ENCODE data around the gene VWA5A.

Gene VWA5A

GRCh38 chr11:124170801-124171586, 55.7 kb downstream of the VWA5A start:
- no peak for FAIRE-seq

- no peak for FAIRE-seq
Measured at GRCh38 chr11:124172101-124172500, 56.9 kb downstream of the VWA5A start.

DNA sequence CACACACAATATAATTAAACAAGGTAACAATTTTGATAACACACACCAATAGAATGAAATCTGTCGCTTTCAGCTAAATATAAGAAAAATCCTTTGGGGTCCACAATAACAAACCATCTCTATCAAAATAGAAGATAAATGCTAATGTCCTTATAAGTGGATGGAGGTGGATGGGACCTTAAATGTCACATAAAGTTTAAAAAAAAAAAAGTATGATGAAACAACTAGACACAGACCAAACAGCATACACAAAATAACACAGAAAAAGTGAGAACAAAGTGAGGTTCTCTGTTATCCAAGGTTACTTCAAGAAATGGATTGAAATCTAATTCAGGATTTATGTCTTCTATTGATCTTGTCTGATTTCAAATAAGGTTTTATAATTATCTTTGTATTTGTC, 57.3 kb downstream of the VWA5A start:
- FAIRE-seq: no peak

DNA sequence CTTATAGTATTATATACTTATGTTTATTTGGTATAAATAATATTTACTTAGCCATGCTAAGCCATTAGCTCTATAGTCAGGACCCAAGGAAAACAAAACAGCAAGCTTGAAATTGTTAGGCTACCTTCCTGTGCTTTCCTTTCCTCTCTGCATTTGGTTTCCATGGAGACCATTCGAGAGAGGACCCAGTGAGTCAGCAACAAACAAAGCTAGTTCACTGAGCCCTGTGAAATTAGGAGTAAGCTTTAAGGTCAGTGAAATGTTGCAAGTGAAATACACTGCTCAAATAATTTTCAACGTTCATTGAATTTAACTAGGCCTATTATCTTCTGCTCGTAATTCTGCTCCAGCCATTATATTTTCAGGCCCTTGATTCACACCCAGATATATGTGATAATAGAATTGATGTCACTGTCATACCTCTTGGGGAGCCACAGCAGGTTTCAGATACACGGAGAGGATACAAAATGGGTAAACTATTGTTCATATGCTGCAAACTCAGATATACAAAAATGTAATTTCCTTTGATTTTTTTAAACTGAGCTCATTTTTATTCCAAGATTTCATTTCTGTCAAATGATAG, 58.8 kb downstream of the VWA5A start:
- FAIRE-seq: no peak

DNA sequence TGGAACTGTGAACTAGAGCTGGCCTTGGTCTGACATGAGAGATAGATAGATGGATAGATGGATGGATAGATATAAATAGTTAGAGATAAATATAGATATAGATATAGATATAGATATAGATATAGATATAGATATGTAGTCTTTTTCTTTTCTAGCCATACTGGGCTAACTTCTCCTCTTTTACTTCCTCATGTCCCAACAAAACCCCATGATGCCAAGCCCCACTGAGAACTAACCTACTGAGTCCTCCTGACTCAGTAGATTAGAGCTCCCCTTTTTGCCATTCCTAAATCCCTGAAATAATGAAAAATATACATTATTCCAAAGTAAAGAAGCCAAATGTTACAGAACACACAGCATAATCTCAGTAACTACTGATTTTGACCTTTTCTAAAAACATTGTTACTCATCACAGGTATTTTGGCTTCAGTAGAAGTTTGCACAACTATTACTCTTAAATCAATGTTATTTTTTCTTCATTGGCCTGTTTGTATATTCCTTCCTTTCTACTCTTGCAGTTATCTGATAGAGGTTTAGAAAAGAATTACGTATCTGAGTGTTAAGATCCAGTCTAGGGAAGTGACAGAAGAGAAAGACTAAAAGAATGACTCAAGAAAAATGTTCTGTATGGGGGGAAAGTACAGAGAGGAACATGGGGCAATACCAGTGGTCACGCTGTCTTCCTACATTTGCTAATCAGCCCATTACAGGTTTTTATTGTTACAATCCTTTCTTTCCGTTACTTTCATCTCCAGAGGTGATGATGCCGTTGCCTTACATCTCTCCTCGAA, 61.9 kb downstream of the VWA5A start:
- FAIRE-seq: no peak

DNA sequence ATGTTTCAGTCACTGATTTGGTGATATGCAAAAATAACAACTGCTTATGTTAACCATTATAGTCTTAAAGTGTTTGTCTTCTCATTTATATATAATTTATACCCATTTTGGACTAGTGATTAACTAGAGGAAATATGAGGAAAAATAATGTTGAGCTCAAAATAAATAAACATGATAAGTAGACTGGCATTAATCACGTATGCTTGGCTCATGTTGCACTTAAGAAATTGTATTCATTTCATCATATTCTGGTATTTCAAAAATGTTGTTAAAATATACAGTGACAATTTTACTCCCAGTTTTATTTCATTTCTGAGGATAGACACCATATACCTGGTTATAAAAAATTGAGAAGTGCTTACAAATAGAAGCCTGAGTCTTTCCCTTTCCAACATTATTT, 64.1 kb downstream of the VWA5A start:
- FAIRE-seq: no peak

DNA sequence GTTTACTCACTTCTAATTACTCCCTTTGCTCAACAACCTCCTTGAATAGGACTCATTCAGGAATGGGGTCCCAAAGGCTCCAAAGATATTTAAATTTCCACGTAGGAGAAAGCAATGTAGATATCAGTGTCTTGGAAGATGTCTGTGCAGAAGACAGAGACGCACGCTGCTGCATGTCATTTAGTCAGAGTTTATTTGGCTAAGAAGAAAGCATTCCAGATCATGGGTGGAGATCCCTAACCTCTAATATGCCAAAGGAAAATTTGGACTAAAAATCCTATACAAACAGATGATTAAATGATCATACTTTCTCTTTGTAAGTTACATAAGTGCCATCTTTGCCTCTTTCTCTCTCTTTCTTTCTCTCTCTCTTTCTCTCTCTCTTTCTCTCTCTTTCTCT, 67.8 kb downstream of the VWA5A start, which contains the start of gene OR10D3:
Gene OR10D3, plus strand, starts transcription at position 278 of the 400 bp plus-strand sequence. CDS start 1,925 bp downstream, outside the sequence.
- FAIRE-seq: no peak

DNA sequence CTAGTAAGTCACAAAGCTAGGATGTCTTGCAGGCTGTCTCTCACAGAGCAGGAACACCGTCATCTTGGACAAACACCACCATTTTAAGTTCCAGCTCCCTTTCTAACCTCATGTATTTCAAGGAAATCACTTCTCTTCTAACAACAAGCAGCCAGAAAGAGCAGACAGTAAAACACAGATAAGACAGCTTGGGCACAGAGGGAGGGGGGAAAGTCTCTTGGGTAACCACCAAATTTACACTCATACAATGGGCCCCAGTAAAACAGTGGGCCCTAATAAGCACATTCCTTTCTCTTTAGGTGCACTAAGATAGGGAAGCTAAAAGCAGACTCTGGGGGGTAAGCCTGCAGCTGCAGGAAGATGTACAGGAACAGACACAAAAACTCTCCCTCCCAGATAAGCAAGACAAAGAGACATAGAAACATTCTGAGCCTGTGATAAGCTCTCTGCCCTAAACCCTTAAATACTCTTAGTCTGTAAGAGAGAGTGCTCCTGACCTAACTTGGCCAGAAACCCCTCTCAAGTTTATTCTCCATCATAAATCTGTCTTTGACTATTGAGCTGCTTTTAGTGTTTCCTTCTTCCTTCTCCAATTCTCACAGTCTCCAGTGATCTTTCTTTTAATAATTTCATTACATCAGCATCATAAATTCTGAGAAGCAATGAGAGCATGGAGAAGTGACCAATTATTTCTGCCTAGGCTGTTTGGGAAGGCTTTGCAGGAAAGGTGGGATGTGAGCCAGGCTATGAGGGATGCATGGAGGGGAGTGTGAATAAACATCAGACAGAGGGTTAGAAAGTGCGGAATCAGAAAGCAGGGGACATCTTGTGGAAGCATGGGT, 75.3 kb downstream of the VWA5A start:
- no peak for FAIRE-seq

DNA sequence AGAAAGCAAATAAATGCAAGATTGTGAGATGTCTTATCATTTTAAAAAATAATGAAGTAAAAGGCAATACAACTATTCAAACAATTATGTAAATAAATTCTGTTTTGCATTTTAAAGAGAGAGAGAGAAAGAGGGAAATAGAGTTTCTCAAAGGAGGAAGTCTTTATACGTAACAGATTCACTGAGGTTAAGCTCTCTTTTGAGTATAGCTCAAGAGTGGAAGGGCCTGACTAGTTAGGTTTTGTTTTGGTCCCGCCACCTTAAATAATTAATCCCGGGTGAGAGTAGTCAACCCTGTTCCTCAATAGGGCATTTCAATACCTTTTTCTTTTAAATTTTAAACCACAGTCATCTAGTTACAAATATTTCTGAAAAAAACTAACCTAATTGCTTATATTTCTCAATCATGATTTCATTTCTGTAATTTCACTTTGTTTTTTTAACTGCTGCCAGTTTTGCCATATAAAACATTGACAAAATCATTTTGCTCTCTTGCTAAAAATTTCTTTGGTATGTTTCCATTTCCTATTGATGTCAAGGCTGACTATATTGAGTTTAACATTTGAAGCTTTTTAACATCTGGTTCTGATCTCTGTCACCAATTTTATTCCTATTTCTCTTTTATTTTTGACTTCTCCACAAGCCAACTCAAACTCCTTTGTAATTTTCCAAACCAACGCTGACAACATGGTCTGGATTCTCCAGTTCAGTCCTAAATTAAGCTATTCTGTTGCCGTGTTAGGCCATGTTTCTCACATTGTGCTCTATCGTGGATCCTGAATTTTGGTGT, 78.2 kb downstream of the VWA5A start:
- no peak for FAIRE-seq

GRCh38 chr11:124194293-124195188, 79.3 kb downstream of the VWA5A start:
- no peak for FAIRE-seq

GRCh38 chr11:124195189-124195734, 80.0 kb downstream of the VWA5A start:
- FAIRE-seq: no peak

Data from endometrium (tissue), 2 donors.